GM19023 (cell line): ENCODE results near the gene SPEF2.
"Not testable (repeated sequence)": the region's sequence is repeated elsewhere in the genome, so short reads cannot be mapped to it uniquely, and the experiment has no call there.

Experiments used
- ATAC-seq: cut with Tn5 transposase; IDR thresholded peaks from one replicate; pipeline ENCODE4 v1.9.1; 2021; ENCODE audit warnings: mild to moderate bottlenecking, moderate library complexity; ENCODE audit not compliant: unreplicated experiment

The SPEF2 gene

DNA sequence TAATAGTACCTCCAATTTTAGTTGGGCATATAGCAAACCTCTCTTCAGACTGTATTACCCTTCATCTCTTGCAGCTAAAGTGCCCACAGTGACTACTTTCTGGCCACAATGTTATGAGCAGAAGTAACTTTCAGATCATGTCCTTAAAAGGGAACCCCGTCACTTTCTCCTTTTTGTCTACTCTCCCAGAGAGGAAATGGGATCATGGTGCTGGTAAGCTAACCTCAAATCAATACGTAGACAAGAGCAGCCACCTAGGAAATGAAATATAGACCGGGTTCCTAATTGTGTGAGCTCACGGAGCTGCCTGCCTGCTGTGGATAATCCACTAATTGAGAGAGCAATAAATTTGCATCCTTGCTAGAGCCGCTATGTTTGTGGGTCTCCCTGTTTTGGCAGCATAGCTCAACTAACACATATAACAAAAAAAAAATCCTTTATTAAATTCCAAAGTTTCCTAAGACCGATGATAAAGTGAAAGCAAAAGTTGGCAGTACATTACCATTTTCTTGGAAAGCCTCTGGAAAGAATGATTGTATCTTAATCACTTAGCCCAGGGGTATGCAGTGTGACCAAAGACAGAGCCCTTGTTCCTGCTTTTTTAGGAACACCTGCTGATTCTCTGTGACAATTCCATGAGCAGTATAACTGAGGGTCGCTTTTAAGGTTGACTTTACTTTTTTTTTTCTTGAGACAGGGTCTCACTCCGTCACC is 233.5 kb downstream of the SPEF2 start:
- ATAC-seq: no peak

DNA sequence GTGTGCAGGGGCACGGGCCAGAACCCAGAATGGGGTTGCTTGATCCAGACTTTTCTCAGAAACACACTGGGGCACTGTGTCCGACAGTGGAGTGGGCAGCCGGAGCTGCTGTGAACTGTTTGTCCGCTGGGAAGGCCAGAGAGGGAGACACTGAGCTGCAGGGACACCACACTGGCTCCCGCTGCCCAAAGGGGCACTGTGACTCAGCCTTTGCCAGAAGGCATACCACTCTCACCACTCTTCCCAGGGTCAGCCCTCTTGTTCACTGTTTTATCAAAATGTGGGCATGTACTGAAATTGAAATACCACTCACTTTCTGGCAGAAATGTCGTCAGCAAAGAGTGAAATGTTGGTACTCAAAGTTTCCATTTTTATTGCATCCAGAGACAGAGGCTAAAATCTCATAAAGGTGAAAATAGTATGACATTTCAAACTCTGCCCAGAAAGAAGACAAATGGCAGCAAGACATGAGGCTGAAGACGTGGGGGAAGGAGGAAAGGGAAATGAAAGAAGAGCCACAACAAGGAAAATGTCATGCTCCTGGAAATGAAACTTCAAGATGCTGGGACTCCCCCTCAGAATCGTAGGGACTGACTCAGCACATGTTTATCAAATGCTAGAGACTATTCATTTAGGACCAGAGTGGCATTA is 234.5 kb downstream of the SPEF2 start:
- ATAC-seq: no peak

DNA sequence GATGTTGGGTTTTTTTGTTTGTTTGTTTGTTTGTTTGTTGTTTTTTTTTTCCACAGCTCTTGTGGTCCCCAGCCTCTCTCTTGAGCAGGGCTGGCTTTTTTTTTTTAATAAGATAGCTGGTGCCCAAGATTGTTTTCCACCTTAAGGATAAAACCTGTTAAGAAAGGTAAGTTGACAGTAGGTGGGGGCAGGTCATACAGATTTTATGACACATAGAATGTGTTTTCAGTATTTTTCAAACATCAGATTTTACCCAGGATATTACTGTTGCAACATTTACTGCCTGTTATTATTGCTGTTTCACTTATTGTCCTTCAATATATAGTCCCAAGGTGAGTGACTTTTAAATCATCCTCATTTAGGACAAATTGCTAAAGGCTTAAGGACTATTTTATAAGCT is 235.1 kb downstream of the SPEF2 start:
- no peak for ATAC-seq

DNA sequence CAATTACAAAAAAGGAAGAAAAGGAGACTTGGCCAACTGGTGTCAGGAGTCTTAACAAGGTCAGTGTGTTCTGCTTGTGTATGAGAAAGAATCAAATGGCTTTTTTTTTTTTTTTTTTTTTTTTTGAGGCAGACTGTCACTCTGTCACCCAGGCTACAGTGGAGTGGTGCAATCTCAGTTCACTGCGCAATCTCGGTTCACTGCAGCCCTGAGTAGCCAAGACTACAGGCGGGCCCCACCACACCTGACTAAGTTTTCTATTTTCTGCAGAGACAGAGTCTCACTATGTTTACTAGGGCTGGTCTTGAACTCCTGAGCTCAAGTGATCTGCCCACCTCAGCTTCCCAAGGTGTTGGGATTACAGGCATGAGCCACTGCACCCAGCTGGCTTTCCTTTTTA is 236.0 kb downstream of the SPEF2 start:
- ATAC-seq: no peak

DNA sequence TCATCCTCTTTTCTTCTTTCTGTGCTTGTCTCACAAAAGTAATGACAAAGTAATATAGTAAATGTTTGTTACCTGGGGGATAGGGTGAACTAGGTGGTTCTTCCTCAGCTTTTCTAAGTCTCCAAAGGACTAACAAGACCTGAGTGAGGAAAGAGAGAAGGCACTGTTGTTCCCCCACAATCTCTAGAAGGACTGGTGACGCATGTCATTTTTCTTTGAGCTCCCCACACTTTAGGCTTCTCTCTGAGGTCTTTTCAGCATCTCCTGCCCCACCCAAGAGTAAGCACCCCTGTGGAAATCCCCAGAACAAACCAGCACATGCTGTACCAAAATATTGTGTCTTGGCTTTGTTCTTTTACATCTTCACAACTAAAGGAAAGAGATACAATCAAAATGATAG is 236.6 kb downstream of the SPEF2 start:
- ATAC-seq: no peak

DNA sequence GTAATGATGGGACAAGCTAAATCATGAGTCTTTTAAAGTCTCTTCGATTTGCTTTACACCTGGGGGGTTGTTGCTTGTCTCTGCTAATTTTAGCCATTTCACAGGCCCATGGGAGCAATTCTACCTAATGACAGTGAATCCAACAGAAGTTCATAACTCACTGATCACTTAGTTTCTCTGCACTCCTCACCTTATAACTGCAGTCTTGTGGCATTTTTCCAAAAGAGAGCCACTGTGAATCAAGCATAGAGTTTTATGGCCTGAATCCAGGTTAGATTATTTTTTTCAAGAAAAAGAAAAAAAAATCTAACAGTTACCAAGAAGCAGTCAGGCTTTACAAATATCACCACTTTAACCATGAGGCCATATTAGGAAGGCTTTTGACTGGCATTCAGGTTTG is 237.5 kb downstream of the SPEF2 start:
- ATAC-seq: no peak

DNA sequence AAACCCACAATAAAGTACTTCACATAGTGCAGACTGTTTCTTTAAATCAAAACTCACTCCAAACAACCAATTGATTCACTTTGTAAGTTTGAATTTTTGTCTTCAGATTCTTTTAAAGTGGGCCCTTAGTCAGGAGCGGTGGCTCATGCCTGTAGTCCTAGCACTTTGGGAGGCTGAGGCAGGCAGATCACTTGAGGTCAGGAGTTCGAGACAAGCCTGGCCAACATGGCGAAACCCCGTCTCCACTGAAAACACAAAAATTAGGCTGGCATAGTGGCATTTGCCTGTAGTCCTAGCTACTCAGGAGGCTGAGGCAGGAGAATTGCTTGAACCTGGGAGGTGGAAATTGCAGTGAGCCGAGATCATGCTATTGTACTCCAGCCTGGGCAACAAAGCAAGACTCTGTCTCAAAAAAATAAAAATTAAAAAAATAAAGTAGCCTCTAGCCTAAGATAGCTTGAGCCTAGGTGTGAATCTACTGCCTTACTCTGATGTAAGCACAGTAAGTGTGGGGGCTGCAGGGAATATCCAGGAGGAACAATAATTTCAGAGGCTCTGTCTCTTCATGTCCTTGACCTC is 238.6 kb downstream of the SPEF2 start:
- not testable (repeated sequence) for ATAC-seq

DNA sequence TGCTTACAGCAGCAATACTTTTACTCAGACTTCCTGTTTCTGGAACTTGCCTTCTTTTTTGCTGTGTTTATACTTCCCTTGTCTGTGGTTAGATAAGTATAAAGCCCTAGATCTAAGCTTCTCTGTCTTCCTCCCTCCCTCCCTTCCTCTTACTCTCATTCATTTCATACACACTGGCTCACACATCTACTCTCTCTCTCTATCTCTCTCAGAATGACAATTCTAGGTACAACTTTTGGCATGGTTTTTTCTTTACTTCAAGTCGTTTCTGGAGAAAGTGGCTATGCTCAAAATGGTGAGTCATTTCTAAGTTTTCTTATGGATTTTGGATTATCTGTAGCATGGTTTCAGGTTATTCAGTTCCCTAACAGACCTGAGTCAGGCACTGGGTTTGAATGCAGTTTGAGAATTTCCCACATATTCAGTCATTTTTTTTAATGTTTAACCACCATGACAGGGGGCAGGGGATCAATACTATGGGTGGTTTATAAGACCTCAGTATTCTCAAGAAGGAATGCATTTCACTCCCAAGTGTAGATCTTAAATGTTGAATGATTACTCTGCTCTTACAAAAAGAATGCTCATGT is 239.2 kb downstream of the SPEF2 start, which contains the start of gene IL7R:
TSS of gene IL7R (plus strand) at position 127 of the 587 bp plus-strand sequence. CDS start at position 214, 87 bp downstream.
- ATAC-seq: no peak

DNA sequence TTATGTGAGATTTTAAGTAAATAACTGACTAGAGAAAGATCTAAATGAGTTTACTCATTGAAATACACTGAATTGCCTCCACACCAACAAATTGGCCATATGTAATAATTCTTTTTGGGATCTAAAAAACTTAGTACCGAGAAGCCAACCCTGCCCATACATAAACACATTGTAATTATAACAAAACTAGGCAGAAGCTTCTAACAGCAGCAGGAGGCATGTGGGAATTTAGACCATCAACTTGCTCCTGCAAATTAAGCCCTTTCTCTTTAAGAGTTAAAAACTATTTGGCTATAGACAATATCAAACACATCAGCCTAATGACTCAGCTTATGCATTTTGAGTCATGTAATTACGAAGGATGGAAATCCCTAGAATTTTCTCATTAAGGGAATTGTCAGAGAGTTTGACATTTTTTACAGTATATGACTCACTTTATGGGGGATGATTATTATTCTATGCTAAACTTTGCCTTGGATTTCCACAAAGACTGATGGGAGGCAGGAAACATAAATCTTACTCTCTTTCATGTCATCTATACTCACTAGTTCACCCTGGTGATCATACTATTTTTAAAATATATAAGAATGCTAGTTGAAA is 240.0 kb downstream of the SPEF2 start:
- no peak for ATAC-seq

DNA sequence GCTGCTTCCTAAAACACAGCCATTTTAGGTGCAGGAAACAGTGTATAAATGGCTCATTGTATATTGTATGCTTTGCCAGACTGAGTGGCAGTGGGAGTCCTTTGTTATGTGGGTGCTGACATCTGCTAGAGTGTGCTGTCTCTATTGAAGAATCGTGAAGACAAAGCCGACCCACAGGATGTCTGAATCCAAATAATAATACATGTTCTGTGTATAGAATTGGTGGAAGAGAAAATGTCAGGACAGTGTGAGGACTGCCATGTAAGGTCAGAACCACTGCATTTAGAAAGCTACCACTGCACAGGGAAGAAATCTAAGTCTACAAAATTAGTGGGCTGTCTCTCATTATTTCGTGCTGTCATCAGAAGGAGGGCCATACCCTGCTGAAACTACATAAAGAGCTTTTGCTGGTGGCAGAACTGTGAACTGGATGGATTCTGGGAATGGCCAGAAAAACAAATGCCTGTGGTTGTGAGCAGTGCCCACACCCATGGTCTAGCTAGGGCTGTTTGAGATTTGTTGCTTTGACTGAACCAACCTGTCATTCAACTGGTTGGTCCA is 241.5 kb downstream of the SPEF2 start:
- ATAC-seq: no peak

DNA sequence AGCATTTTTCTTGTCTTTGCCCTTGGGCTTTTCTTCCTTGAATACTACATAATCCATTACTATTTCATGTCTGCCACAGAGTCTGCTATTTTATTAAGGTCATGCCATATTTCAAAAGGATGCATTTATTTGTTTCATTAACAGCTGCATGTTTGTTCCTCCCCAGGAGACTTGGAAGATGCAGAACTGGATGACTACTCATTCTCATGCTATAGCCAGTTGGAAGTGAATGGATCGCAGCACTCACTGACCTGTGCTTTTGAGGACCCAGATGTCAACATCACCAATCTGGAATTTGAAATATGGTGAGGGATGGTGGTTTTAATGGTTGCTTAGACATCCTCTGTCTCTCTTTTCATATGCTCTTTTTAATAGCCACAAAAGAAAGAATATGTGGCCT is 243.0 kb downstream of the SPEF2 start:
- no peak for ATAC-seq

DNA sequence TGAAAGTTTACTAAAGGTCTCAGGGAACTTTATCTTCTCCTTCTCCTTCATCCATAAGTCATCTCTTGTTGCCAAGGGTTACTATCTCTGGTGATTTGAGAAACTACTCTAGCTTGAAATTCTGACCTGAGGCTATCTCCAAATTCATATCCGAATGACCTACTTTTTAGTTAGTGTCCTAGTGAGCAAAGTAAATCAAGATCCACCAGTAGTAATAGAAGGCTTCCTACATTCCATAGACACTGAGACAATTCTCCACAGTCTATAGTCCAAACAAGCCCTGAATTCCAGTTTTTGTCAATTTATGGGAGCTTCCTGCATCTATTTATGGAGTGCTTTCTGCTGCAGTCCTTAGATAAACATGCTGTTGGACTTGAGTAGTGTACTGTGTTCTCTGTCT is 244.1 kb downstream of the SPEF2 start:
- ATAC-seq: no peak

DNA sequence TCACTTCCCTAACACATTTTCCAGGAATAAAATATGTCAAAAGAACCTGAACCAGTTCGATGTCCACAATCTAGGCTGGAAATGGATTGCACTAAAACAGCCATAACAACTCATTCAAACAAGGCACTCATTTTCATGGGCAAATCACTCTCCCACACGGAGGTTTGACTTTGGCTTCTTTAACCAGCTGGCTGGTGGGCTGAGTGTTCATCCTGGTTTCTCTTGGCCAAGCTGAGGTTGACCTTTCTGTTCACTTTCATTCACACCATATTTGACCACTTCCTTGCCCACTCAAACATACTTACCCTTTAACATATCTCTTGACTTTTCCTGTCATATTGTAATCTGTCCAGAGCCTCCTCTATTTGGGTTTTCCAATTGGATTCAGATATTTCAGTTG is 244.5 kb downstream of the SPEF2 start:
- ATAC-seq: no peak

DNA sequence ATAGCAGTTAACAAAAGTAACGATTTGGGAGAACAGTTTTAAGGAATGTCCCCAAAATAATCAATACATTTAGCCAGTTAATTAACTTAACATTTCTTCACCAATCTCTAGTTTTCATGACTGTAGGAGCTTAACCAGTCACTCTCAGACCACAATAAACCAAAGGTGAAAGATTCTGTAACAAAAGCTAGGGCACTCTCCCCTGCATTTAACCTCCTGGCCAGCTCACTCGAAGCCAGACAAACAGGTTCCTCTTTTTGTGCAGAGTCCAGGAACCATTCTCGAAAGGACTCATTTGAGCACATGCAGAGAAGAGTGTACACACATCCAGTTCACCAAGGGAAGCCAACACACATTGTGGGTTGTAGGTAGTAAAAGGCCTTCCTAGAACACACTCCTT is 245.5 kb downstream of the SPEF2 start:
- no peak for ATAC-seq
